HFF-Myc (cell line): Measurements from ENCODE around the gene DHRS2.
"Not testable (repeated sequence)": the region's sequence is repeated elsewhere in the genome, so short reads cannot be mapped to it uniquely, and the experiment has no call there.

ENCODE experiments used
- DNase-seq: peaks from one replicate; pipeline ENCODE4 v3.0.0-alpha.2; 2011; ENCODE audit warnings: low read depth; ENCODE audit errors: extremely low read depth
- H3K4me3 ChIP-seq: replicated peaks from 2 replicates; pipeline ENCODE4 v1.5.1; 2011; ENCODE audit warnings: low read depth, mild to moderate bottlenecking, control low read depth, low read length
- TF ChIP-seq, protein P1 (sequence below): IDR thresholded peaks from 2 replicates; pipeline ENCODE4 v1.5.1; 2012; ENCODE audit warnings: mild to moderate bottlenecking, low read depth, low read length, control low read depth; ENCODE audit errors: missing control alignments

DHRS2 gene

DNA sequence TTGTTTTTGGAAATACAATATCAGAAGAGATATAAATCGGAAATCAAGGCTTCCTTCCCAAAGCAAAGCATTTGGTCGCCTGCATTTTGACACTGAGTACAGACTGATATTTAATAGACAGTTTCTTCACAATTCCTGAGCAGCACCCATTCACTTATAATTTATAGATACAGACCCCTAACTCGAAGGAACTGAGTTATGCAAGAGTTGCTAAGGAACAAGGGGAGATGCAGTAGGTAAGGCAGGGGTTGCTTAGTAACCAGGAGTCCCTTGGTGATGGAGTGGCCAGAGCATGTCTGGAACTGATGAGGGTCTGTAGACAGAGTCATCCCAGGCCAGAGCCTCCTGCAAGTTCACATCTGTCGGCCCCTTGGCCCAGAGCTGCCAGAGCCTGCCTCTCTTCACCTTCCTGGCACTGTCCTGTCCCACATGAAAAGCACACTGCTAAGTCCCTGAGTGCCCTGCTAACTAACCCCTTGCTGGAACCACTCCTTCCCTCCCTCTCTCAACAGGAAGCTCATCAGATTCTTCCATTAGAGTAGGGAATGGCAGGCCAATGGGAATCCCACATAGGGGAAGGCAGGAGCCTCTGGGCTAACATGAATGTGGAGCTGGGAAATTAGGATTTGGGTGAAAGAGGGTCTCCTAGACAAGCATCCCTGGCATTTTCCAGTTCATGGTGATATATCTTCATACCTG, 3.6 kb upstream of the DHRS2 start:
- no peak overlapping the region for H3K4me3 ChIP-seq
- DNase-seq, result no peak
- TF ChIP-seq, protein P1, sequence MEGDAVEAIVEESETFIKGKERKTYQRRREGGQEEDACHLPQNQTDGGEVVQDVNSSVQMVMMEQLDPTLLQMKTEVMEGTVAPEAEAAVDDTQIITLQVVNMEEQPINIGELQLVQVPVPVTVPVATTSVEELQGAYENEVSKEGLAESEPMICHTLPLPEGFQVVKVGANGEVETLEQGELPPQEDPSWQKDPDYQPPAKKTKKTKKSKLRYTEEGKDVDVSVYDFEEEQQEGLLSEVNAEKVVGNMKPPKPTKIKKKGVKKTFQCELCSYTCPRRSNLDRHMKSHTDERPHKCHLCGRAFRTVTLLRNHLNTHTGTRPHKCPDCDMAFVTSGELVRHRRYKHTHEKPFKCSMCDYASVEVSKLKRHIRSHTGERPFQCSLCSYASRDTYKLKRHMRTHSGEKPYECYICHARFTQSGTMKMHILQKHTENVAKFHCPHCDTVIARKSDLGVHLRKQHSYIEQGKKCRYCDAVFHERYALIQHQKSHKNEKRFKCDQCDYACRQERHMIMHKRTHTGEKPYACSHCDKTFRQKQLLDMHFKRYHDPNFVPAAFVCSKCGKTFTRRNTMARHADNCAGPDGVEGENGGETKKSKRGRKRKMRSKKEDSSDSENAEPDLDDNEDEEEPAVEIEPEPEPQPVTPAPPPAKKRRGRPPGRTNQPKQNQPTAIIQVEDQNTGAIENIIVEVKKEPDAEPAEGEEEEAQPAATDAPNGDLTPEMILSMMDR, result no peak

DNA sequence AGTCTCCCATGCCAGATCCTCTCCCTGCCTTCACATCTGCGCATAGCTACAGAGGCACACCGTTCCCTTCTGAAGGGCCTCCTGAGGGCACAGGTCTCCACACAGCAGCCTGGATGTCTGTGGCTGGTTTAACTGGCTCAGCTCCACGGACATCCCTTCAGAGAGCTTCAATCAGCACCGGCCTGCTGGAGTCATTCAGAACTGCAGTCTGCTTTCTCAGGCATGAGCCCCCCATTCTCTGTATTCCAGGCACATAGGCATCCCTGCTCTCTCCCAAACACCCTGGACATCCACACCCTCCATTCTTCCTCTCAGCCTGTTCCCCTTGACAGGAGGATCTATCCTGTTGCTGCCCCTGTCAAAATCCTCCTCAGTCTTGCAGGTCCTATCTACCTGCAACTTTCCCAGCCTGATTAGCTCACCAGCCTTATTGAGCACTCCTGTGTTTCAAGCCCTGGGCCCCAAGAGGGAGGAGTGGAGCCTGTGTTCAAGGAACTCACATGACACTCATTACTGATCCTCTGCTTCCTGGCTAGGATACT, 2.9 kb upstream of the DHRS2 start:
- DNase-seq, result no peak
- no peak overlapping the region for H3K4me3 ChIP-seq
- TF ChIP-seq, protein P1, result no peak

DNA sequence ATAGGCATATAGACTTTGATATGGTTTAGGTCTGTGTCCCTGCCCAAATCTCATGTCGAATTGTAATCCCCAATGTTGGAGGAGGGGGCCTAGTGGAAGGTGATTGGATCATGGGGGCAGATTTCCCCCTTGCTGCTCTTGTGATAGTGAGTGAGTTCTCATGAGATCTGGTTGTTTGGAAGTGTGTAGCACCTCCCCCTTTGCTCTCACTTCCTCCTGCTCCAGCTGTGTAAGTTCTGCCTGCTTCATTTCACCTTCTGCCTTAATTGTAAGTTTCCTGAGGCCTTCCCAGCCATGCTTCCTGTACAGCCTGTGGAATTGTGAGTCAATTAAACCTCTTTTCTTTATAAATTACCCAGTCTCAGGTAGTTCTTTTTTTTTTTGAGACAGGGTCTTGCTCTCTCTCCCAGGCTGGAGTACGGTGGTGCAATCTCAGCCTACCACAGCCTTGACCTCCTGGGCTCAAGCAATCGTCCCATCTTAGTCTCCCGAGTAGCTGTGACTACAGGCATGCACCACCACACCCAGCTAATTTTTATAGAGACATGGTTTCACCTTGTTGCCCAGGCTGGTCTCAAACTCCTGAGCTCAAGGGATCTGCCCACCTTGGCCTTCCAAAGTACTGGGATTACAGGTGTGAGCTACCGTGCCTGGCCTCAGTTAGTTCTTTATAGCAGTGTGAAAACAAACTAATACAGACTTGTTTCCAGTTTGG, 1.3 kb upstream of the DHRS2 start:
- not testable (repeated sequence) for DNase-seq, H3K4me3 ChIP-seq

DNA sequence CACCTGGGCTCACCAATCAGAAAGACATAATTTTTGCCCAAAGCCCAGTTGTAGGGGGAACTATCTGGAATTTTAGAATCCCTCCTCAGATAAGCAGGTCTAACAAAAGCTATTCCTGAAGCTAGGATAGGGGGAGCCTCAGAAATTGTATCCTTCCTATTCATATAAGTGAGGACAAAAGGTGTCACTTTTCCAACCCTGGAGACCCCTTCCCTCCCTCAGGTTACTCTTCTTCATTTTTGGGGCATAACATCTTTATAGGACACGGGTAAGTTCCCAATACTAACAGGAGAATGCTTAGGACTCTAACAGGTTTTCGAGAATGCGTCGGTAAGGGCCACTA, 1.1 kb downstream of the DHRS2 start:
- not testable (repeated sequence) for H3K4me3 ChIP-seq, DNase-seq

DNA sequence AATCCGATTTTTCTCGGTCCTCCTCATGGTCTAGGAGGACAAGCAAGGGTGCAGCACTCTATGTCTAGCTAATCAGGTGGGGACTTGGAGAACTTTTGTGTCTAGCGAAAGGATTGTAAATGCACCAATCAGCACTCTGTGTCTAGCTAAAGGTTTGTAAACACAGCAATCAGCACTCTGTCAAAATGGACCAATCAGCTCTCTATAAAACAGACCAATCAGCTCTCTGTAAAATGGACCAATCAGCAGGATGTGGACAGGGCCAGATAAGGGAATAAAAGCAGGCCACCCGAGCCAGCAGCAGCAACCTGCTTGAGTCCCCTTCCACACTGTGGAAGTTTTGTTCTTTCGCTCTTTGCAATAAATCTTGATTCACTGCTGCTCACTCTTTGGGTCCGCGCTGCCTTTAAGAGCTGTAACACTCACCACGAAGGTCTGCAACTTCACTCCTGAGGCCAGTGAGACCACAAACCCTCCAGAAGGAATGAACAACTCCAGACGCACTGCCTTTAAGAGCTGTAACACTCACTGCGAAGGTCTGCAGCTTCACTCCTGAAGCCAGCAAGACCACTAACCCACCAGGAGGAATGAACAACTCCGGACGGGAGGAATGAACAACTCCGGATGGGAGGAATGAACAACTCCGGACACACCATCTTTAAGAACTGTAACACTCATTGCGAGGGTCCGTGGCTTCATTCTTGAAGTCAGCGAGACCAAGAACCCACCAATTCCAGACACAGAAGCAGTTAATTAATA, 1.7 kb downstream of the DHRS2 start:
- not testable (repeated sequence) for H3K4me3 ChIP-seq, DNase-seq

DNA sequence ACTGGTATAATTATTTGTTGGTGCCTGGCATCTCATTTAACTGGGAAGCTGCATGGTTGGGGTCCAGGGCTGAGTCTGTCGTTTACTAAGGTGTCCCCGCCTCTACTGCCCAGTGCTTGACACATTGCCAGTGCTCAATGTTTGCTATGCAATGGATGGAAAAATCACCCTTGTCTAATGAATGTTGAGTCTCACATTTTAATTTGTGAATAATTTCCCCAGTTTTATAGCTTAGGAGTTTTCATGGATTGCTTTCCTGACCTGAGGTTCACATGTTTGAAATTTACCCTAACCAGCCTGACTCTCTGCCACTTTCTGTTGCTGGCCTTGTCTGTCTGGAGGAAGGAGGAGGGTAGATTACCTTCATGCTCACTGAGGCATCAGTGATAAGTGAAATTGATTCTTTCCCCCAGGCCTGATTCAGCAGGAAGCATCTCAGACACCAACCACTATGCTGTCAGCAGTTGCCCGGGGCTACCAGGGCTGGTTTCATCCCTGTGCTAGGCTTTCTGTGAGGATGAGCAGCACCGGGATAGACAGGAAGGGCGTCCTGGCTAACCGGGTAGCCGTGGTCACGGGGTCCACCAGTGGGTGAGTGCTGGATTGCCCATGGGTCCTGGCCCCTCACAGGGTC, 2.4 kb downstream of the DHRS2 start:
- no peak overlapping the region for H3K4me3 ChIP-seq
- TF ChIP-seq, protein P1, result no peak
- no peak for DNase-seq

DNA sequence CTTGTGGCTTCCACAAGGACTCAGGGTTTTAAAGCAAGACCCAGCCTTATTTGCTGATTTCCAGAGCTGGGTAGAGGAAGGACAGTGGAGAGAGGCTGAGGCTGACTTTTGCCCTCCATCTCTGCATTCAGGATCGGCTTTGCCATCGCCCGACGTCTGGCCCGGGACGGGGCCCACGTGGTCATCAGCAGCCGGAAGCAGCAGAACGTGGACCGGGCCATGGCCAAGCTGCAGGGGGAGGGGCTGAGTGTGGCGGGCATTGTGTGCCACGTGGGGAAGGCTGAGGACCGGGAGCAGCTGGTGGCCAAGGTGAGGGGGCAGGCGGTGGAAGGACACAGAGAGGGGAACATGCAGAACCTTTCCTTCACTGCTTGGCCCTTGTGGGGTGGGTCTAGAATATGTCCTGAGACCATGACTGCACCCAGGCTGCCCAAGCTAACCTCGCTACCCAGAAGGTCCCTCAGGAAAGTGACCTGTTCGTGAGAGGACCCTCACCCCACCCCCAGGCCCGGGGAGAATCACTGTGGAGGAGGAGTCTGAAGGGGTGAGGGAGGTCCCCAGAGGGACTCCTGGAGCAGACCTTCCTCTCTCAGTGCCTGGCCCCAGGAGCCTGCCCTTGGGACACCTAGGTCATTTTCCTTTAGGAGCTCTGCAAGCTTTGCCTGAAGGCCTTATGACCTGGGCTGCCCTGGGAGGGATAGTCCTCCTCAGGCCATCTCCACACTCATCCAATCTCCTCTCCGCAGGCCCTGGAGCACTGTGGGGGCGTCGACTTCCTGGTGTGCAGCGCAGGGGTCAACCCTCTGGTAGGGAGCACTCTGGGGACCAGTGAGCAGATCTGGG, 3.1 kb downstream of the DHRS2 start:
- TF ChIP-seq, protein P1, result no peak
- H3K4me3 ChIP-seq, result no peak overlapping the region
- DNase-seq, result no peak
